ENCODE results near the gene CLP1.

Gene CLP1

GRCh38 chr11:57698843-57699365 is 41.3 kb downstream of the CLP1 start:
- TF ChIP-seq USF1 (IDR thresholded peaks at IDR 0.05) (no peak), YY1 (IDR thresholded peaks at IDR 0.05; ENCODE audit: low read depth) (no peak), ZBTB7A (IDR thresholded peaks at IDR 0.05; ENCODE audit: low read depth) (no peak), EP300 (IDR thresholded peaks at IDR 0.05; ENCODE audit: borderline replicate concordance) (no peak), FOXM1 (IDR thresholded peaks at IDR 0.05; ENCODE audit: borderline replicate concordance, low read depth) (no peak), TEAD4 (IDR thresholded peaks at IDR 0.05) (no peak), CEBPB (IDR thresholded peaks at IDR 0.05) (no peak), EGR1 (IDR thresholded peaks at IDR 0.05) (no peak), TAF1 (IDR thresholded peaks at IDR 0.05; ENCODE audit: low read depth) (no peak), TCF12 (IDR thresholded peaks at IDR 0.05; ENCODE audit: low read depth) (no peak)

GRCh38 chr11:57699813-57700212 is 42.3 kb downstream of the CLP1 start:
- TF ChIP-seq USF1 (IDR thresholded peaks at IDR 0.05) (no peak), ZBTB7A (IDR thresholded peaks at IDR 0.05; ENCODE audit: low read depth) (no peak), NFIC (IDR thresholded peaks at IDR 0.05) (no peak), FOXM1 (IDR thresholded peaks at IDR 0.05; ENCODE audit: borderline replicate concordance, low read depth) (no peak), EGR1 (IDR thresholded peaks at IDR 0.05) (no peak), MAX (IDR thresholded peaks at IDR 0.05) (no peak), CREB1 (IDR thresholded peaks at IDR 0.05; ENCODE audit: low read depth) (no peak)

- TF ChIP-seq YY1 (IDR thresholded peaks at IDR 0.05; ENCODE audit: low read depth) (no peak), USF1 (IDR thresholded peaks at IDR 0.05) (no peak), EP300 (IDR thresholded peaks at IDR 0.05; ENCODE audit: borderline replicate concordance) (no peak), EGR1 (IDR thresholded peaks at IDR 0.05) (no peak), MAX (IDR thresholded peaks at IDR 0.05) (no peak), TCF12 (IDR thresholded peaks at IDR 0.05; ENCODE audit: low read depth) (no peak), ZBTB7A (IDR thresholded peaks at IDR 0.05; ENCODE audit: low read depth) (no peak), NFIC (IDR thresholded peaks at IDR 0.05) (no peak), REST (IDR thresholded peaks at IDR 0.05; ENCODE audit: low read depth) (no peak), TAF1 (IDR thresholded peaks at IDR 0.05; ENCODE audit: low read depth) (no peak), RAD21 (IDR thresholded peaks at IDR 0.05; ENCODE audit: low read depth) (no peak), FOXM1 (IDR thresholded peaks at IDR 0.05; ENCODE audit: borderline replicate concordance, low read depth) (no peak), CREB1 (IDR thresholded peaks at IDR 0.05; ENCODE audit: low read depth) (no peak)
Observed at GRCh38 chr11:57700425-57700824, 42.9 kb downstream of the CLP1 start.

- no peak for TF ChIP-seq EGR1 (IDR thresholded peaks at IDR 0.05)
- no peak for TF ChIP-seq YY1 (IDR thresholded peaks at IDR 0.05; ENCODE audit: low read depth)
- no peak for TF ChIP-seq REST (IDR thresholded peaks at IDR 0.05; ENCODE audit: low read depth)
- TF ChIP-seq TCF12 (IDR thresholded peaks at IDR 0.05; ENCODE audit: low read depth), result no peak
- TF ChIP-seq TEAD4 (IDR thresholded peaks at IDR 0.05), result no peak
- no peak for TF ChIP-seq CREB1 (IDR thresholded peaks at IDR 0.05; ENCODE audit: low read depth)
- no peak for TF ChIP-seq MAX (IDR thresholded peaks at IDR 0.05)
- no peak for TF ChIP-seq TAF1 (IDR thresholded peaks at IDR 0.05; ENCODE audit: low read depth)
- TF ChIP-seq EP300 (IDR thresholded peaks at IDR 0.05; ENCODE audit: borderline replicate concordance), result no peak
- no peak for TF ChIP-seq FOXM1 (IDR thresholded peaks at IDR 0.05; ENCODE audit: borderline replicate concordance, low read depth)
- TF ChIP-seq RAD21 (IDR thresholded peaks at IDR 0.05; ENCODE audit: low read depth), result no peak
- no peak for TF ChIP-seq ZBTB7A (IDR thresholded peaks at IDR 0.05; ENCODE audit: low read depth)
- no peak for TF ChIP-seq NFIC (IDR thresholded peaks at IDR 0.05)
Observed at GRCh38 chr11:57703341-57703740, 45.8 kb downstream of the CLP1 start.

- TF ChIP-seq RAD21 (IDR thresholded peaks at IDR 0.05; ENCODE audit: low read depth), result no peak
Observed at GRCh38 chr11:57704932-57705331, 47.4 kb downstream of the CLP1 start.
